SK-MEL-5 (cell line): ENCODE data around the gene SDE2. TPM values are rescaled to one million over a fixed set of nuclear protein-coding genes. Genes with fewer than 3 reads are reported as not detected.
A peak's percentile ranks its signal among the peaks of the same experiment; 100 is the strongest.
"Not testable (repeated sequence)": the region's sequence is repeated elsewhere in the genome, so short reads cannot be mapped to it uniquely, and the experiment has no call there.

Experiments used
- DNase-seq: peaks from one replicate; pipeline ENCODE4 v3.0.0-alpha.2; 2016; ENCODE audit warnings: low read depth, low spot score
- in situ Hi-C: cut with HindIII; loops from 2 replicates; pipeline ENCODE4 v1.10.0; 2016; ENCODE audit warnings: low sequenced_read_pairs, high pct_unique_total_duplicates, low pct_unique_long_range_greater_than_20kb
- total RNA-seq: library from RNA; depleted of rRNA; stranded (reverse); fragments of >200 nt; shearing (Covaris generic); gene quantifications from 2 replicates; pipeline ENCODE4 v1.2.3, GENCODE V29; 2014

SDE2 gene
- total RNA-seq, 1 experiment from 2014 or later, result 32.0 TPM

GRCh38 chr1:226019572-226019971 lies 20.4 kb upstream of the SDE2 start:
- no peak for DNase-seq

GRCh38 chr1:226017070-226017469 lies 17.9 kb upstream of the SDE2 start:
- in situ Hi-C loops, result no loop called here
- DNase-seq, result no peak

More at GRCh38 chr1:226019572-226019971, 20.4 kb upstream of the SDE2 start:
- in situ Hi-C loops, result no loop called here

GRCh38 chr1:226009650-226010044 lies 10.5 kb upstream of the SDE2 start:
- no peak for DNase-seq
- in situ Hi-C loops, result no loop called here

GRCh38 chr1:226007126-226007892 lies 8.2 kb upstream of the SDE2 start:
- DNase-seq, in situ Hi-C loops: not testable (repeated sequence)

- in situ Hi-C loops, result no loop called here
- DNase-seq, result no peak
These were observed 7.5 kb upstream of the SDE2 start for GRCh38 chr1:226006686-226007085.

GRCh38 chr1:226004396-226004795 lies 5.3 kb upstream of the SDE2 start:
- no peak for DNase-seq
- in situ Hi-C loops, result no loop called here

- DNase-seq, result no peak
- in situ Hi-C loops, result no loop called here
These were observed 4.5 kb upstream of the SDE2 start for GRCh38 chr1:226003502-226004170.

GRCh38 chr1:226002667-226003501 lies 3.7 kb upstream of the SDE2 start:
- in situ Hi-C loops, result no loop called here
- DNase-seq, result peak; percentile 77

- in situ Hi-C loops, result no loop called here
- DNase-seq, result peak; percentile 56
These were observed 3.0 kb upstream of the SDE2 start for GRCh38 chr1:226001963-226002666.

- no peak for DNase-seq
- in situ Hi-C loops, result no loop called here
These were observed 1.9 kb upstream of the SDE2 start for GRCh38 chr1:226001088-226001487.

- DNase-seq, in situ Hi-C loops: not testable (repeated sequence)
These were observed 1.4 kb upstream of the SDE2 start for GRCh38 chr1:226000493-226001081.

- in situ Hi-C loops, result no loop called here
- DNase-seq, result no peak
These were observed 782 bp upstream of the SDE2 start for GRCh38 chr1:225999912-226000337.

- DNase-seq, result no peak
- in situ Hi-C loops, result no loop called here
These were observed 450 bp downstream of the SDE2 start for GRCh38 chr1:225998560-225999226.

GRCh38 chr1:225996946-225997545 lies 2.1 kb downstream of the SDE2 start:
- no peak for DNase-seq
- in situ Hi-C loops, result no loop called here

- in situ Hi-C loops, result no loop called here
- DNase-seq, result no peak
These were observed 3.0 kb downstream of the SDE2 start for GRCh38 chr1:225995919-225996864.
